ENCODE data around the gene PRND.
"Not testable (repeated sequence)": the region's sequence is repeated elsewhere in the genome, so short reads cannot be mapped to it uniquely, and the experiment has no call there.

Gene PRND

DNA sequence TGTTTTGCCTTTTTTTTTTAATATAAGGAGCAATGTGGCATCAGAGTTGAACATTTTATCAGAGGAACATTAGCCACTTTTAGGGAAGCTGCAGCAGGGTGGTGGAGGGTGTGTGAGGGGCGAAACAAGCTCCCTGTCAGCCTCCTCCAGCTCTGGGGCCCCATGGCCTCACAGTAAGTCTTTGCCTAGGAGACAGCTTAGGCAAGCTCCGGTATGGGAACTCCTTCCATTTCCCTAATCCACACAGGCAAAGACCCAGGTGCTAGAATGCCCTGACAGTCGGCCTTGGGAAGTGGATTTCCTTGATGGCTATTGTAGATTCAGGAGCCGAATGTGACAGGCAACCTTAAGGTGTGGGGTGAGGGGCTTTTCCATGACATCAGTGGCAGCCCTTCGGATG is 862 bp downstream of the PRND start:
- no peak overlapping the region for H3K4me3 ChIP-seq (ENCODE audit: low read depth, low read length)
- DNase-seq (ENCODE audit: low read depth), result no peak
- TF ChIP-seq, protein P1, sequence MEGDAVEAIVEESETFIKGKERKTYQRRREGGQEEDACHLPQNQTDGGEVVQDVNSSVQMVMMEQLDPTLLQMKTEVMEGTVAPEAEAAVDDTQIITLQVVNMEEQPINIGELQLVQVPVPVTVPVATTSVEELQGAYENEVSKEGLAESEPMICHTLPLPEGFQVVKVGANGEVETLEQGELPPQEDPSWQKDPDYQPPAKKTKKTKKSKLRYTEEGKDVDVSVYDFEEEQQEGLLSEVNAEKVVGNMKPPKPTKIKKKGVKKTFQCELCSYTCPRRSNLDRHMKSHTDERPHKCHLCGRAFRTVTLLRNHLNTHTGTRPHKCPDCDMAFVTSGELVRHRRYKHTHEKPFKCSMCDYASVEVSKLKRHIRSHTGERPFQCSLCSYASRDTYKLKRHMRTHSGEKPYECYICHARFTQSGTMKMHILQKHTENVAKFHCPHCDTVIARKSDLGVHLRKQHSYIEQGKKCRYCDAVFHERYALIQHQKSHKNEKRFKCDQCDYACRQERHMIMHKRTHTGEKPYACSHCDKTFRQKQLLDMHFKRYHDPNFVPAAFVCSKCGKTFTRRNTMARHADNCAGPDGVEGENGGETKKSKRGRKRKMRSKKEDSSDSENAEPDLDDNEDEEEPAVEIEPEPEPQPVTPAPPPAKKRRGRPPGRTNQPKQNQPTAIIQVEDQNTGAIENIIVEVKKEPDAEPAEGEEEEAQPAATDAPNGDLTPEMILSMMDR (IDR thresholded peaks at IDR 0.05; ENCODE audit: insufficient read depth, low read depth, low read length, missing control alignments), result no peak

DNA sequence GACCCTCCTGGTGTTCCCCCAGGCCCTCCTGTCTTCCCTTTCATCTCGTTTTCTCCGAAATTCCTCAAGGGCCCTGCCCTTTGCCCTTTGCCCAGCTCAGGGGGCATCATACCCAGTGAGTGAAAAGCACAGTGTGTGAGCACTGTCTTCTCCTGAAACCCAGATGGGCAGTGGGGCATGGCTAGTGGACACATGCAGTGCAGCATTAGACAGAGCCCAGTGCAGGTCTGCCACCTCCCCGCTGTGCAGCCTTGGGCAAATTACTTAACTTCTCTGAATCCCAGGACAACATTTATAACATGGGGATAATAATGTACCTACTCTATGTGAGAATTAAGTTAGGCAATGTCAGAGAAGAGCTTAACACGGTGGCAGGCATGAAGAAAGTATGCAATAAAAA is 1.3 kb downstream of the PRND start:
- TF ChIP-seq, protein P1 (IDR thresholded peaks at IDR 0.05; ENCODE audit: insufficient read depth, low read depth, low read length, missing control alignments), result no peak
- H3K4me3 ChIP-seq (ENCODE audit: low read depth, low read length), result no peak overlapping the region
- no peak for DNase-seq (ENCODE audit: low read depth)

DNA sequence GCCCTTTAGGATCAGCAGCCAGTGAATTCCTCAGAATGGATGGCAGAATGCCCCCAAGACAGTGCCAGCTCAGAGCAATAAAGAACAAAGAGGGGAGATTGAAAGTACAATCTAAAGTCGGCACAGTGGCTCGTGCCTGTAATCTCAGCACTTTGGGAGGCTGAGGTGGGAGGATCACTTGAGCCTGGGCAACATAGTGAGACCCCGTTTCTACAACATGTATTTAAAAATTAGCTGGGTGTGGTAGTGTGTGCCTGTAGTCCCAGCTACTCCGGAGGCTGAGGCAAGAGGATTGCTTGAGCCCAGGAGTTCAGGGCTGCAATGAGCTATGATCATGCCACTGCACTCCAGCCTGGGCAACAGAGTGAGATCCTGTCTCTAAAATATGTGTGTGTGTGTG is 1.8 kb downstream of the PRND start:
- not testable (repeated sequence) for H3K4me3 ChIP-seq (ENCODE audit: low read depth, low read length); DNase-seq (ENCODE audit: low read depth)

DNA sequence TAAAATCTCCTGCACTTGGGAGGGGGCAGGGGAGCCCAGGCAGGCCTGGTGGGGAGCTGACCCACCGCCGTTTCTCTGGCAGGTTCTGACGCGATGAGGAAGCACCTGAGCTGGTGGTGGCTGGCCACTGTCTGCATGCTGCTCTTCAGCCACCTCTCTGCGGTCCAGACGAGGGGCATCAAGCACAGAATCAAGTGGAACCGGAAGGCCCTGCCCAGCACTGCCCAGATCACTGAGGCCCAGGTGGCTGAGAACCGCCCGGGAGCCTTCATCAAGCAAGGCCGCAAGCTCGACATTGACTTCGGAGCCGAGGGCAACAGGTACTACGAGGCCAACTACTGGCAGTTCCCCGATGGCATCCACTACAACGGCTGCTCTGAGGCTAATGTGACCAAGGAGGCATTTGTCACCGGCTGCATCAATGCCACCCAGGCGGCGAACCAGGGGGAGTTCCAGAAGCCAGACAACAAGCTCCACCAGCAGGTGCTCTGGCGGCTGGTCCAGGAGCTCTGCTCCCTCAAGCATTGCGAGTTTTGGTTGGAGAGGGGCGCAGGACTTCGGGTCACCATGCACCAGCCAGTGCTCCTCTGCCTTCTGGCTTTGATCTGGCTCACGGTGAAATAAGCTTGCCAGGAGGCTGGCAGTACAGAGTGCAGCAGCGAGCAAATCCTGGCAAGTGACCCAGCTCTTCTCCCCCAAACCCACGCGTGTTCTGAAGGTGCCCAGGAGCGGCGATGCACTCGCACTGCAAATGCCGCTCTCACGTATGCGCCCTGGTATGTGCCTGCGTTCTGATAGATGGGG is 3.0 kb downstream of the PRND start:
- no peak for DNase-seq (ENCODE audit: low read depth)
- TF ChIP-seq, protein P1 (IDR thresholded peaks at IDR 0.05; ENCODE audit: insufficient read depth, low read depth, low read length, missing control alignments), result no peak
- no peak overlapping the region for H3K4me3 ChIP-seq (ENCODE audit: low read depth, low read length)

DNA sequence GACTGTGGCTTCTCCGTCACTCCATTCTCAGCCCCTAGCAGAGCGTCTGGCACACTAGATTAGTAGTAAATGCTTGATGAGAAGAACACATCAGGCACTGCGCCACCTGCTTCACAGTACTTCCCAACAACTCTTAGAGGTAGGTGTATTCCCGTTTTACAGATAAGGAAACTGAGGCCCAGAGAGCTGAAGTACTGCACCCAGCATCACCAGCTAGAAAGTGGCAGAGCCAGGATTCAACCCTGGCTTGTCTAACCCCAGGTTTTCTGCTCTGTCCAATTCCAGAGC is 3.5 kb downstream of the PRND start:
- TF ChIP-seq, protein P1 (IDR thresholded peaks at IDR 0.05; ENCODE audit: insufficient read depth, low read depth, low read length, missing control alignments), result no peak
- DNase-seq (ENCODE audit: low read depth), result no peak
- no peak overlapping the region for H3K4me3 ChIP-seq (ENCODE audit: low read depth, low read length)

DNA sequence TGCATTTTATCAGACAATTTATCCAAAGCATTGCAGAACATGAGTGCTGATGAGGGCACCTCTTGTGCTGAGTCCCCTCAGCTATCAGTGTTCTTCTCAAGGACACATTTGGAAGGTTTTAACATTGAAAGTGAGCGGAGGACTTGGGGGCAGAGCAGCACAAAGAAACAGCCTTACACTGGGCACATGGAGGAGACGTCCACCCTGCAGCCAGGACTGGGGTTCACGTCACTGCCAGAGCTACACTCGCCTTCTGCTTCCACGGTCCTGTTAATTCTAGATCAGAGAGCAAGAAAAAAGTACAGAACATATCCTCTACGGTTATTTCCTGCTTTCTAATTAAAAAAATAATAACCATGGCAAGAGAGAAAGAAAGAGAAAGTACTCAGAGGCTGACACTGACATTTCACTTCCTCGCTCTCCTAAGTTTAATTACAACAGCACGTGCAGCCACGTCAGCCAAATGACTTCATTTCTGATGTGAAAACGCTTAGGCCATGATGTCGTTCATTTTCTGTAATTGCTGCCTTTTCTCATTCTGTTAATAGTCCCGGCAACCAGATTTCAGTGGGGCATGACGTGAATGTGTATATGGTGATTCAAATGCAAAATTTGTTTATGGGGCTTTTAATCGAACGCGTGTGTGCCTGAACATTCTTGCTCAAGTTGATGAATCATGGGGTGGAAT is 5.1 kb downstream of the PRND start:
- DNase-seq (ENCODE audit: low read depth), result peak; percentile 60
- TF ChIP-seq, protein P1 (IDR thresholded peaks at IDR 0.05; ENCODE audit: insufficient read depth, low read depth, low read length, missing control alignments), result no peak
- peak overlapping the region; percentile 11 for H3K4me3 ChIP-seq (ENCODE audit: low read depth, low read length)

DNA sequence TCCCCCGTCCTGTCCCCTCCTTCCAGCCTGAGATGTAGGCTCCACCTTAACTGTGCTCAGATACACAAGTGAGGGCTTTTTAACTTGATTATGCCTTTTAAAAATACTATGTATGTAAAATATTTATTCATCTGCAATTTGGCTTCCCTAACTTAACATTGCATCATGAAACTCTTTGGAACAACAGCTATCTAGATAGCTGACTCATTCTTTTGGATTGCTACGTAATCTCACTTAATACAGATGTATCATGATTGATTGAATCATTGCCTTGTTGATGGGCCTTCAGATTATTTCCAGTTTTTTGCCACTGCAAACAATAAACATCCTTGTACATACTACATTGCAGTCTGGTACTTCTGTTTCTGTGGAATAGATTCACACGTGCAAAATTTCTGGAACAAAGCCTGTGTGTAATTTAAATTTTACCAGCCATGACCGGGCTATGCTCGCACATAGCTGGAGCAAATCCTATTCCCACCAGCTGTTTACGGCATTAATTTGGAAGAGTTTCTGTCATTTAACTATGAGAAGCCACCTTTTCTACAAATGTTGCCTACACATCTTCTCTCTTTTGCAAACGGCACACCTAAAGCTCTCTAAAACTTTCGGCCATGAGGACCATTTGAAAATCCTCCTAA is 6.5 kb downstream of the PRND start:
- TF ChIP-seq, protein P1 (IDR thresholded peaks at IDR 0.05; ENCODE audit: insufficient read depth, low read depth, low read length, missing control alignments), result no peak
- no peak for DNase-seq (ENCODE audit: low read depth)
- H3K4me3 ChIP-seq (ENCODE audit: low read depth, low read length), result no peak overlapping the region

Data from GM12865 (cell line).